ENCODE data around the gene MRPL14.

MRPL14 gene

DNA sequence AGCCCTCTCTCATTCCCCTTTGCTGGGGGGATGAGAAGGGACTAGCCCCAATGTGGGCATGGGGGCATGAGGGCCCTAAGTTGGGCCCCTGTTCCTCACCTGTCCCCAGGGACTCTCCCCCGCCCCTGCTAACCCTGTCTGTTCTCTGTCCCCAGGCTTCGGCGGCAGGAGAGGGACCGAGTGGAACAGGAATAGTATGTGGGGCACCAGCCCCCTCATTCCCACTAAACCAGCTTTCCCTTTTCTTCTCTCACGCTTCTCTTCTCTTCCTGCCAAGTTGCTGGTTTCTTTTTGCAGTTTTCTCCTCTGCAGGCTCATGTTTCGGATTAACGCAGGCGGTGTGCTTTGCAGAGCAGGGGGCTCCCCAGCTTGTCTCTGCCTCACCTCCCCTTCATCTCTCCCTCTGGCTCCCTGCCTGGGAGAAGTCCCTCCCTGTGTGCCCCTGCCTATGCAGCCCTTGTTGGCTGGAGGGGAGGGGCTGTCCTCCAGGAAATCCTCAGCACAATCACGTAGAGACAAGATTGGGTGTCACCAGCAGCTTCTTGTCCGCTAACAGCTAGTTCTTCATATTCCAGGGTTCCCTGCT lies 8.0 kb upstream of the MRPL14 start:
- TF ChIP-seq CTCF (conservative IDR thresholded peaks at IDR 0.05; ENCODE audit: control insufficient read depth, insufficient read depth, low read depth, low read length): no peak
- H3K4me3 ChIP-seq (ENCODE audit: control insufficient read depth, low read depth, low read length): no peak overlapping the region
- no peak for DNase-seq (ENCODE audit: low read depth)

DNA sequence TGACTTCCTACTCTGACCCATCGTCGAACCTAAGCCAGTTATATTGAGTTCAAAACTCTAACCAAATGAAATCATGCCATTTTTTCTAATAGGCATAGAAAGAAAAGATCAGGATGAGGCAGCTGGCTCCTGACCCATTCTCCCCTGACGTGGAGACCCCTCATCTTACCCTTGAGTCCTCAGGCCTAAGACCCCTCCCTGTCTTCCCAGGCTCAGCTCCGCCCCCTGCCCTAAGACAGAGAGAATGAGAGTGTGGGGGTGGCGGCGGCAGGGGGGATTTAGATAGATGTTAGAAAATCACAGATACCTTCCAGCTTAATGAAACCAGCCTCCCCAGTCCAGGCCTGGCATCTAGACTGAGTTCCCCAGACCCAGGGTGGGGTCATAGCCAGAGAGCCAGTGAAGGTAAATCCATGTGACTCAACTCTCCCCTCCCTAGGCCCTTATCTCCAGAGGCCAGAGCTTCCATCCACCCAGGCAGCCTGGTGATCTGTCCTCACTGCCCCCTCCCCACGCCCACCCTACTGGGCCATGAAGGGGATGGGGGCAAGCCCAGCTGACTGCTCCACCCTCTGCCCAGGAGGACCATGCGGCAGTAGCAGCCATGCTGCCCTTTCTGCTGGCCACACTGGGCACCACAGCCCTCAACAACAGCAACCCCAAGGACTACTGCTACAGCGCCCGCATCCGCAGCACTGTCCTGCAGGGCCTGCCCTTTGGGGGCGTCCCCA lies 6.9 kb upstream of the MRPL14 start:
- H3K4me3 ChIP-seq (ENCODE audit: control insufficient read depth, low read depth, low read length): no peak overlapping the region
- DNase-seq (ENCODE audit: low read depth): no peak
- TF ChIP-seq CTCF (conservative IDR thresholded peaks at IDR 0.05; ENCODE audit: control insufficient read depth, insufficient read depth, low read depth, low read length): no peak

DNA sequence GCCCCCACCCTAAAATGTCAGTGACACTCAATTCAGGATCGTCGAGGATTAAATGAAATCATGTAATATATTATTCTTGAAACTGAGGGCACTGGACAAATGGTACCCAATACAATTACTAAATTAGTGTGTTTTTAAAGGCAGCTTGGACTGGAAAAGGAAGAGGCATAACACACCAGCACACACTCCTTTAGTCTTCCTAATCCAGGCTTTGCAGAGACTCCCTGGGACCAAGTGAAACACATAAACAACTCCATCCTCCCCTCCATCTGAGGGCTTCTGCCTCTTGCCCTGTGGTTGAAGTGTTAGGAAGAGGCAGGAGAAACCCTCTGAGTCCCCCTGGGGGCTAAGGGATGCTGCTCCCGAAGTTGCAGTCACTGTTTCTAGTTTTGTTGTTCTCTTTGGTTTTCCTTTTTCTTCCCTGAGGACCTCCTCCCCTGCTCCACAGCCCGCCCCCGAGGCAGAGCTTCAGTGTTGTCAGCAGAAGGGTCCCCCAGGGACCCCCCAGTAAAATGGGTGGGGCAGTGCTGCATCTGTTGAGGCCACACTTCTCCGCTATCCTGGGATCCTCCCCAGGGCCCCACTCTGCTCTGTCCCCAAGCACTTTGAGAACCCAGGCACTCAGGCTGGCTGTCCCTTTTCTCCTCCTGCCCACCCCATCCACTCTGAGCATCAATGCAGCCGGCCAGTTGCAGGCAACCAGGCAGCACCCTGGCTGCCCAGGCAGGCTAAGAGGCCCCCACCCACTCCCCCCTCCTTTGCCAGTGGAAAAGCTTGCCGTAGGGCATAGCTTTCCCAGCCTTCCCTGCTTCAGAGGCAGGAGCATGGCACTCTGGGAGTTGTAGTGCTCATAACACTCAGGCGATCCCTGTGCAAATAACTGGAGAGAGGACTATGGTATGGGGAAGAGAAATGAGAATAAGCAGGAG lies 6.0 kb upstream of the MRPL14 start:
- H3K4me3 ChIP-seq (ENCODE audit: control insufficient read depth, low read depth, low read length): no peak overlapping the region
- TF ChIP-seq CTCF (conservative IDR thresholded peaks at IDR 0.05; ENCODE audit: control insufficient read depth, insufficient read depth, low read depth, low read length): no peak
- DNase-seq (ENCODE audit: low read depth): peak; percentile 33

DNA sequence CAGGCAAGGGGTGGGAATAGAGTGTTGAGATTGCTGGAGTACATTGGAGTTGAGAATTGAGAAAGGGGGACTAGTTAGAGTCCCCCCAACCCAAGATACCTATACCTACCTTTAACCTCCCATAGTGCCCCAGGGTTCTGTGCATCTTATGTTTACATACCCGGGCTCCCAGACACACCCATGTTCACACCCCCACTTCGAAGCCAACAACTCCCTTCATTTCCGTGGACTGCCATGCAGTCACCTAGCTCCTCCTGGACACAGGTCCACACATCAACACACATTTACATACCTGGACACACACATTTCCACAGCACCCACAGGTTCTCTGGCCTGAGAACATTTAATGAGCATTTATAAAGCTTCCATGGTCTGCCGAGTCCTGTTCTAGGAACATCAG lies 5.2 kb upstream of the MRPL14 start:
- no peak for DNase-seq (ENCODE audit: low read depth)
- H3K4me3 ChIP-seq (ENCODE audit: control insufficient read depth, low read depth, low read length): no peak overlapping the region
- TF ChIP-seq CTCF (conservative IDR thresholded peaks at IDR 0.05; ENCODE audit: control insufficient read depth, insufficient read depth, low read depth, low read length): no peak

- no peak overlapping the region for H3K4me3 ChIP-seq (ENCODE audit: control insufficient read depth, low read depth, low read length)
- no peak for TF ChIP-seq CTCF (conservative IDR thresholded peaks at IDR 0.05; ENCODE audit: control insufficient read depth, insufficient read depth, low read depth, low read length)
- no peak for DNase-seq (ENCODE audit: low read depth)
These were observed 4.6 kb upstream of the MRPL14 start for GRCh38 chr6:44131892-44132291.

DNA sequence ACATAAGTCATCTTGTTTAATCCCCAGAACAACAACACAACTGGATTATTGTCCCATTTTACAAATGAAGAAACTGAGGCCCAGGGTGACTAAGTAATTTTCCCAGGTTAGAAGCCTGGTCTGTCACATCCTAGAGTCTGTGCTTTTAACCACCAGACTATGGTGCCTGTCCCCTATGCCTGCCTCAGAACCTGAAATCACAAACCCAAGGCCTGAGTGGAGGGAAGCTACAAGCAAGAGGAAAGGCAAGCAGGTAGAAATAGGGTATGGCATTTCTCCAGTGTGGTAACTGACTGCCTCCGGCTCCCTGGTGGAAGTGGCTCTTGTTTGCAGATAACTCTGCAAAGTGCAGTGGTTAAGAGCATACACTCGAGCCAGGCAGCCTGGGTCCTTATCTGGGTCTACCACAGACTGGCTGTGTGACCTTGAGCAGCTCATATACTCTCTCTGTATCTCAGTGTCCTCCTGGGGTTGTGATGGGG lies 2.6 kb upstream of the MRPL14 start:
- TF ChIP-seq CTCF (conservative IDR thresholded peaks at IDR 0.05; ENCODE audit: control insufficient read depth, insufficient read depth, low read depth, low read length): no peak
- H3K4me3 ChIP-seq (ENCODE audit: control insufficient read depth, low read depth, low read length): no peak overlapping the region
- no peak for DNase-seq (ENCODE audit: low read depth)
